Suprapubic skin (tissue), 4 donors: Measurements from ENCODE around the gene AIFM3.

ENCODE experiments used
- CTCF ChIP-seq, 2 donors: fragments of 200-600 bp in 1 of 2; fragments of 450-650 bp in 1 of 2; sonication (generic) in 1 of 2; IDR thresholded peaks; one replicate each; pipeline ENCODE4 v1.5.1; 2016 to 2019; ENCODE audit warnings: antibody characterized with exemption in 2 of 2, mild to moderate bottlenecking in 1 of 2, moderate library complexity in 1 of 2
- EP300 ChIP-seq: sonication (generic); formaldehyde crosslinking; IDR thresholded peaks from one replicate; pipeline ENCODE4 v1.6.1; 2017; ENCODE audit warnings: antibody characterized with exemption
- POLR2A ChIP-seq, 2 donors: fragments of 450-650 bp; IDR thresholded peaks; one replicate each; pipeline ENCODE4 v1.6.1; 2017; ENCODE audit warnings: antibody characterized with exemption in 2 of 2, mild to moderate bottlenecking in 2 of 2, moderate library complexity in 2 of 2
- POLR2AphosphoS5 ChIP-seq, 3 donors: sonication (generic); formaldehyde crosslinking; IDR thresholded peaks; one replicate each; pipeline ENCODE4 v1.6.1; 2017; ENCODE audit warnings: antibody characterized with exemption in 3 of 3

GRCh38 chr22:20994128-20994901 is 27.3 kb downstream of the AIFM3 start:
- TF ChIP-seq CTCF (IDR thresholded peaks at IDR 0.05) (no peak), EP300 (no peak), POLR2A (IDR thresholded peaks at IDR 0.05) (no peak), POLR2AphosphoS5 (IDR thresholded peaks at IDR 0.05) (no peak)
